NCI-H187 (cell line): ENCODE measurements around the gene PHKB.
"Not testable (repeated sequence)": the region's sequence is repeated elsewhere in the genome, so short reads cannot be mapped to it uniquely, and the experiment has no call there.

Experiments used
- DNase-seq, 2 experiments: peaks; one replicate each; lab custom pipeline; 2025; lab: John Stamatoyannopoulos, UW

PHKB gene

DNA sequence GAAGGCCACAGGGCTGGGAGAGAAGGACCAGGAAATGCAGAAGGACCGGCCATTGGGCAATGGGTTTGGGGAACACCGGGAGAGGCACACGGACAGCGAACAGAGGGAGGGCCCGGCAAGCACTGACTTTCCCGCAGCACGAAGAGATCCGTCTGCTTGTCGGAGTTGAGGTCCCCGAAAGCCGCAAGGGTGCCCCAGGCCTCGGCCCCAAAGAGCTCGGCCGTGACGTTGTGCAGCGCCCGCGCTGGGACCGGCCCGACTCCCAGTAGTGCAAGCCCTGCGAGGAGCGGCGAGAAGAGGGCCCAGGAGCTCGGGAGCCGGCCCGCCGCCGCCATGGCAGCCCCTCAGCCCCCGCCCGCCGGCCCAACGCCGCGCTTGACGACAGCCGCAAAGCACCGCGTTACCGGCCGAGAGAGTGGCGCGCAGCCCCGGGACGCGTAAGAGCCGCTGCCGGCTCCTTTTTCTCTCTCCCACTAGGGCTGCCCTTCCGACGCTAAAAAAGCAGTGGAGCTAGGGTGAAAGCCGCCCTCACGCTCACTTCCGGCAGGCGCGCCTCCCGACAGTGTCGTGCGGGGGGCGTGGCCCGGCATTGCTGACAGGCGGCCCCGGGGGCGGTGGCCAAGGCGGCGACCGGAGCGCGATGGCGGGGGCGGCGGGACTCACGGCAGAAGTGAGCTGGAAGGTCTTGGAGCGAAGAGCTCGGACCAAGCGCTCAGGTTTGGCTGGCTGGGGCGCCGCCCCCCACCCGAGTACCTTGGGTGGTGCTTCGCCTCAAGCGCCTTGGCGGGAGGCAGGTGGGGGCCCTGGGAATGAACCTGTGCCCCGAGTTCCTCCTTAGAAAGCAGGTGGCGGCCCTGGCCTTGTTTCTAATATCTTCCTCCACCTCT lies at the start of gene PHKB, which contains the start of gene ITFG1:
Gene PHKB, plus strand, starts transcription at position 621 of the 887 bp plus-strand sequence. Its CDS starts 20 bp downstream, at position 641.
Gene ITFG1, minus strand, starts transcription at position 353 of the 887 bp plus-strand sequence. Its CDS starts 18 bp downstream, at position 335.
- peak; percentile 48 to 66 for DNase-seq

- DNase-seq, result no peak
These were observed 48.1 kb upstream of the PHKB start for GRCh38 chr16:47413041-47413440.

- DNase-seq, result no peak
These were observed 44.3 kb upstream of the PHKB start for GRCh38 chr16:47416869-47417268.

- DNase-seq, result no peak
These were observed 36.3 kb upstream of the PHKB start for GRCh38 chr16:47424846-47425245.

DNA sequence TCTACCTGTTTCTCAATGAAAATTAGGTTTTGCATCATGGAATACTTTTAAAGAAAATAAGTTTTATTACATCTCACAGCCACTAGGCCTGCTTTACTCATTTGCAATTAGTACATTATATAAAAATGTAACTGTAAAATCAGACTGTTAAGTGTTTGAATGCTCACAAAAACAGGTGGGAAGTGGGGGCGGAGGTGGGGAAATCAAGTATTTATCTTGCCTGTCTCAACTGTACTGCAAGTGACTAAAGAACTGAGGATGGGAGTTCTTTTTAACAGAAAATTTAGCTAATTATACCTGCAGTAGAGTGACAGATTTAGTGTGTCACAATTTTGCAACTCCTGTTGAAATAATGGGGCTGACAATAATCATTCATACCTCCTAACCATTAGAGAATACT lies 34.3 kb upstream of the PHKB start:
- DNase-seq, result no peak

GRCh38 chr16:47431960-47432359 lies 29.2 kb upstream of the PHKB start:
- DNase-seq, result no peak

GRCh38 chr16:47434274-47434673 lies 26.9 kb upstream of the PHKB start:
- not testable (repeated sequence) for DNase-seq

- DNase-seq, result not testable (repeated sequence)
These were observed 21.1 kb upstream of the PHKB start for GRCh38 chr16:47440066-47440465.

DNA sequence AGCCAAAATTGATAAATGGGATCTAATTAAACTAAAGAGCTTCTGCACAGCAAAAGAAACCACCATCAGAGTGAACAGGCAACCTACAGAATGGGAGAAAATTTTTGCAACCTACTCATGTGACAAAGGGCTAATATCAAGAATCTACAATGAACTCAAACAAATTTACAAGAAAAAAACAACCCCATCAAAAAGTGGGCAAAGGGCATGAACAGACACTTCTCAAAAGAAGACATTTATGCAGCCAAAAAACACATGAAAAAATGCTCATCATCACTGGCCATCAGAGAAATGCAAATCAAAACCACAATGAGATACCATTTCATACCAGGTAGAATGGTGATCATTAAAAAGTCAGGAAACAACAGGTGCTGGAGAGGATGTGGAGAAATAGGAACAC lies 18.2 kb upstream of the PHKB start:
- not testable (repeated sequence) for DNase-seq

DNA sequence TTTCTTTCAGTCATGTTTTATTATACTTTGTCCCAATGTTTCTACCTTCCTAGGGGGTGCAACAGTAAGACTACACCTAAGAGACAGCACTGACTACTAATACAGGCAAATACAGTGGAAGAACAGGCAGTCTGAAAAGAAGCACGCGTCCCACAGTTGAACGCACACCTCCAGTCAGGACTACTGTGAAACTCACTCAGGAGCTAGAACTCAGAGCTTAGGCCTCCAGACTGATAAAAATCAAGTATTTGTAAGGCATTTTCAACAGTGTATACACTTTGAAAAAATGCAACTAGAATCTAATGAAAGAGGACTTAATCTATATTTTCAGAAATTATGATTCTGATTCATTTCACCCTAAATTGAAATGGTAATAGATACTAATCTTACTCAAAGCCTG lies 14.7 kb upstream of the PHKB start:
- DNase-seq, result no peak

DNA sequence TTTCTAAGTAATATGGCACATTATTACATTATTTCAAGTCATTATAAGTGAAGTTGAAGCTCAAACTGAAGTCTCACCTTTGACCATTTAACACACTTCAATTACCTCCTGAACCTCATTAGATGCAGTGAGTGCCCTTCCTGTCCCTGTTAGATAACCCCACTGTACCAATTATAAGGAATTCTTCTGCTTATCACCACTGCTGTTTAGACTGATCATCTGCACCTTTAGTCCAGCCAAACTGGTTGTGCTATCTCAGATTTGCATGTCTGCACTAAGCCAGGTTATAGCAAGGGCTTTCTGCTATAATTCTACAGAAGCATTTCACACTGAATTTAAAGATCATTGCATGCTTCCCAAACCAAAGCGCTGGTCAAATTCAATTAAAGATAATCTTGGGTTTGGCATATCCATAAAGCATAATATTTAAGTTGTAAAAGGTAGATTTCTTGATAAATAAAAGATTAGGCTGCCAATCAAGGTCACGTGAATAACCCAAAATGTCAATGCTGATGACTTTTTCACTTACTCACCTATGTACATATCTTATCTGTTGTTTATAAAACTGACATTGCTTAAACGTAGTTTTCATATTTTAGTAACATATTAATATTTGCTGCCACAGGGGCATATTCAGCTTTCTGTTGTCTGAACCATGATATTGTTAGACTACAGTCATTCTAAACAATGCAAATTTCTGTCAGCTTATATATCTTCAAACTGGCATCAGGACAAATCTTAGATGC lies 12.1 kb upstream of the PHKB start:
- no peak for DNase-seq

DNA sequence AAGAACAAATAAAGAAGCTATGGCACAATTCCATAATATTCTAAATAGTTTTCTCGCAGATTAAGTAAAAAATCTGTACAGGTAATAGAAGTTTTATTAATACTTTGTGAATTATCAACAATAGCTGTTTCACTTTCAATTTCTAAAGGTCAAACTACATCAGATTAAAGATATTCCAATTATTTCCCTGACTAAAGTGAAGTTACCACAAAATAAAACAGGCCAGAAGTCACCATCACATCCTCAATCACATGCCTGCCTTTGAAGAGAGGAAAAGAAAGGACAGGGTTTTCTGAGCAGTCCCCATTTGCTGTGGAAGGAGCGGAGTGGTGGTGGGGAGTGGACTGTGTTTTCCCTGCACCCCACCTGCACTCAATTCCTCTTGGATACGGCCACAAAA lies 11.3 kb upstream of the PHKB start:
- DNase-seq, result no peak

DNA sequence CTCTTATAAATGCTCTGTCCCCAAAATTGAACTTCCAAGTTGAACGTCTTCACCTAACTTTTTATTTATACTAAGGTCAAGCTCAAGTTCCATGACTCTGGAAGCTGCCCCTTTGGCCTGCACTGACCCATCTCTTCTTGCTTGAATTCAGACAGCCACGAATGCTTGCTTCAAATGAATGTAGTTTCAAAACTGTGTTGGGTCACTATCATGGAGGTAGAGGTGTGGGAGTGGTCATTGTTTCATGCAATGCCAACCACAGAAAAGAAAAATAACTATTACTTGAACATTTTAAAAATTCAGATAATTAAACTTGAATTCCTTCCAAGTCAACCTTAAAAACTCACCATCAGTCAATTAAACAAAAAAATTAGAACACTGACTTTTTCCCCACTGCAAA lies 2.8 kb upstream of the PHKB start:
- no peak for DNase-seq

GRCh38 chr16:47459603-47460002 lies 1.5 kb upstream of the PHKB start:
- DNase-seq, result no peak

- DNase-seq, result no peak
These were observed 796 bp upstream of the PHKB start for GRCh38 chr16:47460359-47460710.

- no peak for DNase-seq
These were observed 601 bp downstream of the PHKB start for GRCh38 chr16:47461598-47462266.

DNA sequence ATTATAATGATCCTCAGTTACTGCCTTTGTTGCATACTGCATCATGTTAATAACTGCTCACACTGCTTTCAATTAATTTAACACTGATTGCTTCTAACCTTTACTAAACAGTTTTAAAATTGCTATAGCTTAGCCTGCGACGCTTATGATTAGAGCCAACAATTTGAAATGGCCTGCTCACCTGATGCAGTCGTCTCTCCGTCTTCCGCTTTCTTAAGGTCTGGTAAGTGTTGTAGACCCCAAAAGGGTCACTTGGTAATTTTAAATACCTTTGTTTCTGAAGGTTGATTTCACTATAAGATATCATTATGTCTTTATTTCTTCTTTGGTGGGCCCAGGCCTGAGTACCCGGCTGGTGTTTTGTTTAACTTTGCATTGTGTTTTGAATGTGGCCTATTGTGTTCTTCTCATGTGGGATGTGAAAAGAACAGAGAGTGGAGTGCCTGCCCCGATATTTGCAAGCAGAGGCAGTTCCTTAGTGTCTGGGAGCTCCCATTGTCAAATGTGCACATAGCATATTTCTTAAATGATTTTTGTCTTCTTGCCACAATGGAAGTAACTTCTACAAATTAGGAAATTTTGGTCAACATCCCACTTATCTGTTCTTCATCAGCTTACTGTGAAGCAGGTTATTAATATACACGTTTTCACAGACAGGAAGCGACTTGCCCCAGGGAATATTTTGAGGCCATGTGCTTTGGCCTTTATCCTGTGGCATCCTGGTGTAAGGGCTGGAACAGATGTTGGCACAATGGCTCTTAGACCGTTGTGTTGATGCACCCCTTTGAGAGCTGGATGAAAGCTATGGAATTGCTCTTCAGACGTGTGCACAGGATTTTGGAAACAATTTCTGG lies 2.9 kb downstream of the PHKB start:
- no peak for DNase-seq

GRCh38 chr16:47465919-47466630 lies 4.9 kb downstream of the PHKB start:
- DNase-seq, result no peak

DNA sequence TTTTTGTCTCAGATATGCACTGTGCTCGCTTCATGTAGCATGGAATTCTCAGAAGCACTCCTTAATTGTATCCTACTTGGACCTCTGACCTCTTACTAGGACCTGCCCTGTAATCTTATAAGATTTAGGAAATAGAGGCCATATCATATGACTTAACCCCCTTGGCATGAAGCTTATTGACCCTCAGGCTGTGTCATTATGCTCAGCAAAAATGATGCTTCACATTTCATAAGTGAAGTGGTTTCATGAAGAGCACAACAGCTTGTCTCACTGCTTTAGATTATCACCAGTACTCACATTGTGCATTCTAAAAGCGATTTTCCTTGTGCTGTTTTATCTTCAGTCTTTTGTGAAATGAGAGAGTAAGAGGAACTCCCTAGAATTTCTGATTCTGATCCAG lies 6.4 kb downstream of the PHKB start:
- no peak for DNase-seq

- not testable (repeated sequence) for DNase-seq
These were observed 7.0 kb downstream of the PHKB start for GRCh38 chr16:47468070-47468689.
